ENCODE data around the gene OSBPL7. TPM values are rescaled to one million over a fixed set of nuclear protein-coding genes. Genes with fewer than 3 reads are reported as not detected.

OSBPL7 gene
- total and polyA plus RNA-seq, 2 donors (not counting 3 experiments of a cell fraction or from before 2014, with no cell fraction given) = 16.2 to 29.1 TPM

GRCh38 chr17:47851764-47852112 lies 30.1 kb upstream of the OSBPL7 start:
- ChIA-PET CTCF (interaction anchor here (1.0 to 10.2 kb wide), 3 partner anchors 10 to 95 kb away, joined by 3 to 367 read pairs (median 9); partner anchors contain the start of gene SCRN2), POLR2A (no interaction called here)
- H3K4me2 ChIP-seq (ENCODE audit: insufficient read depth, low read length) = no peak overlapping the region
- TF ChIP-seq FOS (IDR thresholded peaks at IDR 0.05; ENCODE audit: borderline replicate concordance, insufficient read depth, low read length) = no peak
- no peak for TF ChIP-seq MAX (IDR thresholded peaks at IDR 0.05; ENCODE audit: insufficient read depth, insufficient read length)
- no peak for TF ChIP-seq JUN (IDR thresholded peaks at IDR 0.05; ENCODE audit: borderline replicate concordance, insufficient read depth, insufficient read length, low read depth)
- no peak for TF ChIP-seq EZH2 (IDR thresholded peaks at IDR 0.05; ENCODE audit: borderline replicate concordance, low read depth, low read length, severe bottlenecking)
- no peak for TF ChIP-seq POLR2A (IDR thresholded peaks at IDR 0.05; ENCODE audit: low read depth, low read length)
- TF ChIP-seq GATA2 (IDR thresholded peaks at IDR 0.05; ENCODE audit: insufficient read depth, insufficient read length, low read depth, low read length) = no peak
- TF ChIP-seq, protein P1, sequence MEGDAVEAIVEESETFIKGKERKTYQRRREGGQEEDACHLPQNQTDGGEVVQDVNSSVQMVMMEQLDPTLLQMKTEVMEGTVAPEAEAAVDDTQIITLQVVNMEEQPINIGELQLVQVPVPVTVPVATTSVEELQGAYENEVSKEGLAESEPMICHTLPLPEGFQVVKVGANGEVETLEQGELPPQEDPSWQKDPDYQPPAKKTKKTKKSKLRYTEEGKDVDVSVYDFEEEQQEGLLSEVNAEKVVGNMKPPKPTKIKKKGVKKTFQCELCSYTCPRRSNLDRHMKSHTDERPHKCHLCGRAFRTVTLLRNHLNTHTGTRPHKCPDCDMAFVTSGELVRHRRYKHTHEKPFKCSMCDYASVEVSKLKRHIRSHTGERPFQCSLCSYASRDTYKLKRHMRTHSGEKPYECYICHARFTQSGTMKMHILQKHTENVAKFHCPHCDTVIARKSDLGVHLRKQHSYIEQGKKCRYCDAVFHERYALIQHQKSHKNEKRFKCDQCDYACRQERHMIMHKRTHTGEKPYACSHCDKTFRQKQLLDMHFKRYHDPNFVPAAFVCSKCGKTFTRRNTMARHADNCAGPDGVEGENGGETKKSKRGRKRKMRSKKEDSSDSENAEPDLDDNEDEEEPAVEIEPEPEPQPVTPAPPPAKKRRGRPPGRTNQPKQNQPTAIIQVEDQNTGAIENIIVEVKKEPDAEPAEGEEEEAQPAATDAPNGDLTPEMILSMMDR (IDR thresholded peaks at IDR 0.05; ENCODE audit: extremely low read depth in 1 of 2, insufficient read depth in 1 of 2, low read depth in 1 of 2, low read length in 2 of 2) = no peak
- TF ChIP-seq MYC (IDR thresholded peaks at IDR 0.05; ENCODE audit: low read depth, low read length) = no peak
- no peak for TF ChIP-seq POLR2AphosphoS5 (IDR thresholded peaks at IDR 0.05; ENCODE audit: insufficient read depth, low read depth, low read length)
- no peak overlapping the region for H2AFZ ChIP-seq (ENCODE audit: low read depth, low read length)
- H3K9ac ChIP-seq (replicated peaks; ENCODE audit: extremely low read depth, insufficient read depth, low read length) = no peak overlapping the region
- no peak overlapping the region for H3K27ac ChIP-seq (ENCODE audit: insufficient read depth, low read depth, low read length)
- H3K9me3 ChIP-seq (replicated peaks; ENCODE audit: control insufficient read depth, insufficient read depth, low read length) = no peaks in the 10 kb centered on the region
- dilution Hi-C loops (cut with MboI; ENCODE audit: extremely low pct_ligation_motif_present, low sequenced_read_pairs) = no loop called here
- no peak for FAIRE-seq
- H3K4me1 ChIP-seq (ENCODE audit: control insufficient read depth, extremely low read depth, insufficient read depth, low read length) = peaks cover 22% of the 10 kb centered on the region
- no peak overlapping the region for H3K4me3 ChIP-seq (replicated peaks in 1 of 3; ENCODE audit: insufficient read depth in 1 of 3, low read depth in 1 of 3, low read length in 3 of 3)
- H3K79me2 ChIP-seq (ENCODE audit: control insufficient read depth, insufficient read depth, low read length) = no peaks in the 10 kb centered on the region
- peaks cover 3 to 11% of the 10 kb centered on the region in 2 experiments for H3K27me3 ChIP-seq (ENCODE audit: control insufficient read depth in 2 of 2, insufficient read depth in 2 of 2, low read length in 2 of 2)
- no peaks in the 10 kb centered on the region for H4K20me1 ChIP-seq (replicated peaks; ENCODE audit: control insufficient read depth, extremely low read depth, insufficient read depth, low read length)
- DNase-seq (ENCODE audit: low read depth, low spot score) = no peak
- H3K36me3 ChIP-seq (ENCODE audit: control insufficient read depth in 2 of 2, extremely low read depth in 1 of 2, insufficient read depth in 2 of 2, low read length in 2 of 2) = no peaks in the 10 kb centered on the region
- intact Hi-C loops (cut with micrococcal nuclease) = no loop called here
- no peaks in the 10 kb centered on the region for H3K9me1 ChIP-seq (replicated peaks; ENCODE audit: control insufficient read depth, extremely low read depth, insufficient read depth, low read length)
- no TSS peak for BruUV-seq (replicated peaks)
